HG03280 (cell line): ENCODE results near the gene ZC3HAV1.
A peak's percentile ranks its signal among the peaks of the same experiment; 100 is the strongest.
"Not testable (repeated sequence)": the region's sequence is repeated elsewhere in the genome, so short reads cannot be mapped to it uniquely, and the experiment has no call there.

Source experiments
- ATAC-seq: cut with Tn5 transposase; IDR thresholded peaks from one replicate; pipeline ENCODE4 v1.9.1; 2021; ENCODE audit warnings: mild to moderate bottlenecking, moderate library complexity; ENCODE audit not compliant: unreplicated experiment

The ZC3HAV1 gene

GRCh38 chr7:139112741-139113250, 3.3 kb upstream of the ZC3HAV1 start:
- ATAC-seq: no peak

- ATAC-seq: no peak
These were observed 2.8 kb upstream of the ZC3HAV1 start for GRCh38 chr7:139112316-139112715.

GRCh38 chr7:139111811-139112301, 2.3 kb upstream of the ZC3HAV1 start:
- no peak for ATAC-seq

- ATAC-seq: no peak
These were observed 1.6 kb upstream of the ZC3HAV1 start for GRCh38 chr7:139111147-139111546.

- peak; percentile 8 for ATAC-seq
These were observed 477 bp upstream of the ZC3HAV1 start for GRCh38 chr7:139109983-139110411.

GRCh38 chr7:139108266-139109187, 993 bp downstream of the ZC3HAV1 start:
- peak; percentile 3 for ATAC-seq

GRCh38 chr7:139106959-139107358, 2.6 kb downstream of the ZC3HAV1 start:
- ATAC-seq: no peak

GRCh38 chr7:139106227-139106626, 3.3 kb downstream of the ZC3HAV1 start:
- ATAC-seq: not testable (repeated sequence)

GRCh38 chr7:139105484-139105883, 4.0 kb downstream of the ZC3HAV1 start:
- ATAC-seq: no peak

- no peak for ATAC-seq
These were observed 5.4 kb downstream of the ZC3HAV1 start for GRCh38 chr7:139104091-139104450.

- ATAC-seq: no peak
These were observed 6.3 kb downstream of the ZC3HAV1 start for GRCh38 chr7:139103057-139103815.

- ATAC-seq: not testable (repeated sequence)
These were observed 7.8 kb downstream of the ZC3HAV1 start for GRCh38 chr7:139101637-139102158.

- no peak for ATAC-seq
These were observed 10.2 kb downstream of the ZC3HAV1 start for GRCh38 chr7:139099172-139099947.

- peak; percentile 99 for ATAC-seq
These were observed 14.3 kb downstream of the ZC3HAV1 start for GRCh38 chr7:139095194-139095659.

- ATAC-seq: no peak
These were observed 14.9 kb downstream of the ZC3HAV1 start for GRCh38 chr7:139094596-139094995.

- no peak for ATAC-seq
These were observed 15.5 kb downstream of the ZC3HAV1 start for GRCh38 chr7:139094030-139094429.

GRCh38 chr7:139093512-139093911, 16.0 kb downstream of the ZC3HAV1 start:
- ATAC-seq: not testable (repeated sequence)

- ATAC-seq: no peak
These were observed 17.3 kb downstream of the ZC3HAV1 start for GRCh38 chr7:139092090-139092796.

- no peak for ATAC-seq
These were observed 17.9 kb downstream of the ZC3HAV1 start for GRCh38 chr7:139091677-139091996.

GRCh38 chr7:139089118-139089517, 20.4 kb downstream of the ZC3HAV1 start:
- no peak for ATAC-seq
